ENCODE results near the gene CGNL1.

Gene CGNL1

GRCh38 chr15:57334257-57334656 is 42.0 kb upstream of the CGNL1 start:
- Histone ChIP-seq H3K27ac (no peak overlapping the region), H2AFZ (no peak overlapping the region), H3K4me1 (no peaks in the 10 kb centered on the region), H3K79me2 (no peaks in the 10 kb centered on the region), H3K27me3 (ENCODE audit: control insufficient read depth, insufficient read depth, low read length) (no peaks in the 10 kb centered on the region), H3K36me3 (ENCODE audit: control insufficient read depth, insufficient read depth, low read length) (no peaks in the 10 kb centered on the region), H3K4me3 (ENCODE audit: low read depth, low read length) (no peak overlapping the region), H3K9me3 (ENCODE audit: control insufficient read depth, low read length) (no peaks in the 10 kb centered on the region), H3K4me2 (ENCODE audit: low read length) (no peak overlapping the region), H3K9ac (no peak overlapping the region)
- TF ChIP-seq CTCF (IDR thresholded peaks at IDR 0.05) = no peak

GRCh38 chr15:57335293-57335715 is 41.0 kb upstream of the CGNL1 start:
- no peak for TF ChIP-seq CTCF (IDR thresholded peaks at IDR 0.05)
- Histone ChIP-seq H3K79me2 (no peaks in the 10 kb centered on the region), H2AFZ (no peak overlapping the region), H3K27ac (no peak overlapping the region), H3K4me3 (ENCODE audit: low read depth, low read length) (no peak overlapping the region), H3K9ac (no peak overlapping the region), H3K9me3 (ENCODE audit: control insufficient read depth, low read length) (no peaks in the 10 kb centered on the region), H3K4me2 (ENCODE audit: low read length) (no peak overlapping the region), H3K4me1 (no peaks in the 10 kb centered on the region), H3K27me3 (ENCODE audit: control insufficient read depth, insufficient read depth, low read length) (no peaks in the 10 kb centered on the region), H3K36me3 (ENCODE audit: control insufficient read depth, insufficient read depth, low read length) (no peaks in the 10 kb centered on the region)

DNA sequence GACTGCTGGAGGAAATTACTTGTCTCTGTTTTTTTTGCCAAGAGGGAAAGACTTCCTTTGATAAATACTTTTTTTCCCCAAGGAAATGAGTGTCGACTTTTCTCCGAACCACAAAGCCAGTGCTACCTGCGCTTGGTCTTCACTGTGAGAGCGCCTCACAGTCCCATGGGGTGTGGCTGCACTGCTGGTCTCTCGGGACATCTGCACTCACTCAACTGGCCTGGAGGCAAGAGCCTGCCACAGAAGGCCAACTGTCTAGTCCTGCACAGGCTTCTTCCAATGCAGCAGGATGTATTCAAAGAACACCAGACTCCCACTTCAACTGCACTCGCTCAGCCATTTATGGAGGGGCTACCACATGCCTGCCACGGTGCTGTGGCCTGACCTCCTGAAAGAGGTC is 40.6 kb upstream of the CGNL1 start:
- Histone ChIP-seq H3K27ac (no peak overlapping the region), H3K36me3 (ENCODE audit: control insufficient read depth, insufficient read depth, low read length) (no peaks in the 10 kb centered on the region), H3K9me3 (ENCODE audit: control insufficient read depth, low read length) (no peaks in the 10 kb centered on the region), H3K4me3 (ENCODE audit: low read depth, low read length) (no peak overlapping the region), H3K27me3 (ENCODE audit: control insufficient read depth, insufficient read depth, low read length) (no peaks in the 10 kb centered on the region), H3K79me2 (no peaks in the 10 kb centered on the region), H3K4me1 (no peaks in the 10 kb centered on the region), H3K4me2 (ENCODE audit: low read length) (no peak overlapping the region), H2AFZ (no peak overlapping the region), H3K9ac (no peak overlapping the region)
- no peak for TF ChIP-seq CTCF (IDR thresholded peaks at IDR 0.05)

GRCh38 chr15:57337868-57338411 is 38.4 kb upstream of the CGNL1 start:
- Histone ChIP-seq H3K4me3 (ENCODE audit: low read depth, low read length) (no peak overlapping the region), H3K9ac (no peak overlapping the region), H3K36me3 (ENCODE audit: control insufficient read depth, insufficient read depth, low read length) (no peaks in the 10 kb centered on the region), H3K79me2 (no peaks in the 10 kb centered on the region), H3K4me1 (no peaks in the 10 kb centered on the region), H2AFZ (no peak overlapping the region), H3K9me3 (ENCODE audit: control insufficient read depth, low read length) (no peaks in the 10 kb centered on the region), H3K27ac (no peak overlapping the region), H3K4me2 (ENCODE audit: low read length) (no peak overlapping the region), H3K27me3 (ENCODE audit: control insufficient read depth, insufficient read depth, low read length) (no peaks in the 10 kb centered on the region)
- TF ChIP-seq CTCF (IDR thresholded peaks at IDR 0.05) = no peak

- TF ChIP-seq CTCF (IDR thresholded peaks at IDR 0.05) = no peak
- Histone ChIP-seq H3K9ac (no peak overlapping the region), H3K4me2 (ENCODE audit: low read length) (no peak overlapping the region), H3K36me3 (ENCODE audit: control insufficient read depth, insufficient read depth, low read length) (no peaks in the 10 kb centered on the region), H3K4me3 (ENCODE audit: low read depth, low read length) (no peak overlapping the region), H3K27me3 (ENCODE audit: control insufficient read depth, insufficient read depth, low read length) (no peaks in the 10 kb centered on the region), H3K9me3 (ENCODE audit: control insufficient read depth, low read length) (no peaks in the 10 kb centered on the region), H3K79me2 (no peaks in the 10 kb centered on the region), H2AFZ (no peak overlapping the region), H3K27ac (no peak overlapping the region), H3K4me1 (no peaks in the 10 kb centered on the region)
These were observed 37.0 kb upstream of the CGNL1 start for GRCh38 chr15:57339321-57339720.

Data from parathyroid adenoma (tissue), 2 donors.